Fibroblast of mammary gland (primary cell): ENCODE data around the gene FTO.

Experiments
- DNase-seq: peaks from one replicate; pipeline ENCODE4 v3.0.0-alpha.2; 2010; ENCODE audit warnings: low read depth
- H3K4me3 ChIP-seq: 2 replicates; pipeline ENCODE4 v1.5.1; 2011; ENCODE audit warnings: low read depth, mild to moderate bottlenecking, low read length, moderate library complexity; ENCODE audit not compliant: control insufficient read depth
- TF ChIP-seq, protein P1 (sequence below): conservative IDR thresholded peaks from 2 replicates; pipeline ENCODE4 v1.5.1; 2011; ENCODE audit warnings: low read depth, low read length, inconsistent platforms; ENCODE audit not compliant: control insufficient read depth, insufficient read depth

The FTO gene

DNA sequence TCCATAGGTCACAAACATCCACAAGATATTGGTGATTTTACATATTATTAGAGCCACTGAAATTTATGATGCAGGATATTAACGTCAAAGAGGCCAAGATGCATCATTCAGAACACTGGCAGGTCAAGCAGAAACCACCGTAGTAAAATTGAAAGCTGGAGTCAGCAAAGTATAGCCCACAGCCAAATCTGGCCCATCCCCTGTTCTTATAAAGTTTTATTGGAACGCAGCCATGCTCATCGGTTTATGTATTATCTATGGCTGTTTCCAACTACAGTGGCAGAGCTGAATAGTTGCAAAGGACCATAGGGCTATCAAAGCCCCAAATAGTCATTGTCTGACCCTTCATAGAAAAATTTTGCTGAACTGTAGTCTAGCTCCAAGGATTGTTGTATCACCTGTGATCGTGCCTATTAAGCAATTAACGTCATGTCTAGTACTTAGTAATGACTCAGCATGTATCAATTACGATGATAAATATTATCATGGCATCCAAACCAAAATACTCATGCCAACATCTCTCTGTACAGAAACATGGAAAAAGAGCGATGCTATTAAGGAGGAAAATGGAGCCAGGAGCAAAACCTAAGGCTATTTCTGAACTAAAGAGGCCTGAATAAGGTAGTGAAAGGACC lies 417.0 kb downstream of the FTO start:
- TF ChIP-seq, protein P1, sequence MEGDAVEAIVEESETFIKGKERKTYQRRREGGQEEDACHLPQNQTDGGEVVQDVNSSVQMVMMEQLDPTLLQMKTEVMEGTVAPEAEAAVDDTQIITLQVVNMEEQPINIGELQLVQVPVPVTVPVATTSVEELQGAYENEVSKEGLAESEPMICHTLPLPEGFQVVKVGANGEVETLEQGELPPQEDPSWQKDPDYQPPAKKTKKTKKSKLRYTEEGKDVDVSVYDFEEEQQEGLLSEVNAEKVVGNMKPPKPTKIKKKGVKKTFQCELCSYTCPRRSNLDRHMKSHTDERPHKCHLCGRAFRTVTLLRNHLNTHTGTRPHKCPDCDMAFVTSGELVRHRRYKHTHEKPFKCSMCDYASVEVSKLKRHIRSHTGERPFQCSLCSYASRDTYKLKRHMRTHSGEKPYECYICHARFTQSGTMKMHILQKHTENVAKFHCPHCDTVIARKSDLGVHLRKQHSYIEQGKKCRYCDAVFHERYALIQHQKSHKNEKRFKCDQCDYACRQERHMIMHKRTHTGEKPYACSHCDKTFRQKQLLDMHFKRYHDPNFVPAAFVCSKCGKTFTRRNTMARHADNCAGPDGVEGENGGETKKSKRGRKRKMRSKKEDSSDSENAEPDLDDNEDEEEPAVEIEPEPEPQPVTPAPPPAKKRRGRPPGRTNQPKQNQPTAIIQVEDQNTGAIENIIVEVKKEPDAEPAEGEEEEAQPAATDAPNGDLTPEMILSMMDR, result no peak
- no peak overlapping the region for H3K4me3 ChIP-seq
- peak; percentile 12 for DNase-seq

DNA sequence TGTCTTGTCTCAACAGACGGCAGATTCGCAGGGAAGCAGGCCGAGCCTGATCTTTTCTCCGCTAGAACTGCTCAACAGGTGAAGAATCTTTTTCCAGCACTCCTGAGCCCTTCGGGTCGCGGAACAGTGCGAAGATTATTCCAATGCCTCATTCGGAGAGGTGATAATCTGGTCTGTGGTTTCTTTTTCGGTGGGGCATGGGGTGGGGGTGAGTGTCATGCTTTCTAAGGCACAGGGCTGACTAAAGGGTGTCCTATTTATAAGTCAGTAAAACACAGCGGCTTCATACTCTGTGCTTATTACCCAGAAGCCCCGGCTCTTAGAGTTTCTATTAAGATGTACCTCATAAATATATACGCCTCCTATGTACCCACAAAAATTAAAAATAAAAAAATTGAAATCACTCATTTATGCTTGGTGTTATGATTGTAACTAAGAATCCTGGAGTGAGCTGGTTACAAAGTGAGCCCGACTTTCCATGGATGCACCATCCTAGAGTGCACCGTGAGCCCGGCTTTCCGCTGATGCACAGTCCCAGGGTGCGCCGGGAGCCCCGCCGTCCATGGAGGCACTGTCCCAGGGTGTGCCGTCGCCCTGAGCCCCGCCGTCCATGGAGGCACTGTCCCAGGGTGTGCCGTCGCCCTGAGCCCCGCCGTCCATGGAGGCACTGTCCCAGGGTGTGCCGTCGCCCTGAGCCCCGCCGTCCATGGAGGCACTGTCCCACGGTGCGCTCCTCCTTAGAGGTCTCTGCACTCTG lies 417.8 kb downstream of the FTO start:
- DNase-seq, result no peak
- TF ChIP-seq, protein P1, result no peak

DNA sequence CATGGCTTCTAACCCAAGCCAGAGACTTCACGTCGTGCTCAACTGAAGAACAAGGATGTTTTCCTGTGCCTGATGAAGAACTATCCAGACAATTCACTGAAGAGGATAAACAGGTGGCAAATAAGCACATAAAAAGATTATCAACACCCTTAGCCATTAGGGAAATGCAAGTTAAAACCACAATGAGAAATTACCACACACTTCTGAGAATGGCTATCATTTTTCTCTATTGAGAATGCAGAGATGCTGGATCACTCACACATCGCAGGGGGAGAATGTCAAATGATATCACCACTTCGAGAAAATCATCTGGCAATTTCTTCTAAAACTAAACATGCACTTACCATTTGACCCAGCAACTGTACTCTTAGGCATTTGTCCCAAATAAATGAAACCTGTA lies 419.8 kb downstream of the FTO start:
- no peak for DNase-seq
- H3K4me3 ChIP-seq, result no peak overlapping the region
- TF ChIP-seq, protein P1, result no peak

More for the DNA sequence above, 417.8 kb downstream of the FTO start:
- no peak overlapping the region for H3K4me3 ChIP-seq

DNA sequence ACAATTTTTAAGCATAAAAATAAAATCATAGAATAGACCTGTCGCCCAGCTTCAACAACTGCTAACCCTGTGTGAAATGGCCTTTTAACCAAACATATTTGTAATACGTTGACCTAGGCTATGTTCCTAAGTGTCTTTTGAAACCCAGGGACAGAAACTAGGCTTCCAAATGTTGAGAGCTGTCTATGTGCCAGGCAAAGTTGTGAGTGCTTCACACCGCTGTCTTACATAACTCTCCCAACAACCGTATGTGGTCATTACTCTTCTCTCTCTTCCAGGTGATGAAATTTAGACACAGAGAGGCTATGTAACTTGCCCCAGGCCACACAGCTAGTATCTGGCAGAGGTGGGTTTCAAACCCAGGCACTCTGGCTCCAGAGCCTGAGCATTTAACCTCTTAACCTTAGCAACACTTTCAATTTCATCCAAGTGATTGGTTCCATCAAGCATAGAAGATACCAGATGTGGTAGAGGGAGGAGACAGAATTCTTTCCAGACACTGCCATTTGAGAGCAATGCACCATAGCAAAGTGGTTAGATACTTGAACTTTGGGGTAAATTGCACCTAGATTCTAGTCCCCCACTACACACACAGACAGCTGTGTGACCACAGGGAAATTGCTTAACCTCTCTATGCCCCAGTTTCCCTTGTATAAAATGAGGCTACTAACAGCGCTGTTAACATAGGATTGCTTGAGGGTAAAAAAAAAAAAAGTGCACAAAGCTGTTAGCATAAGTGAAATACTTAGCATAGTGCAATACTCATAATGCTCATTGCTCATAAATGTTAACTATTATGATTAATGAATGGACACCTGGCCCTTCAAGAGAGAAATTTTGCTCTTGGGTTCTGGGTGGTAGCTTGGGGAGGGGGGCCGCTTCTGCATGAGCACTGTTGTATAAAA lies 422.0 kb downstream of the FTO start:
- no peak overlapping the region for H3K4me3 ChIP-seq
- TF ChIP-seq, protein P1, result no peak
- no peak for DNase-seq

DNA sequence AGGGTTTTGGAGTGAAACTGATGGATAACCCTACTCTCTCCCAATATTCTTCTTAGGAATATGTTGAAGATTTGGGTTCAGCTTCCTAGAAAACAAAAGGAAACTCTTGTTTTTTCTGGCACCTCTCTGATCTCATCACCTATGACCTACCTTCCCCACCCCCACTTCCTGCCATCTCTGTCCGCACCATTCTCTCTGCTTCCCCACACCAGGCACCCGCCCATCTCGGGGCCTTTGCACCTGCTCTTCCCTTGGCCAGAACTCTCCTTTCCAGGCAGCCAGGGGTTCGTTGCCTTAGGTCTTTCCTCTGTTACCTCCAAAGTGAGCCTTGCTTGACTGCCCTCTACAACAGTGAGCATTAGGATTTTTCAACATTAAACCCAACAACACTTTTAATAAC lies 423.0 kb downstream of the FTO start:
- DNase-seq, result no peak
- TF ChIP-seq, protein P1, result no peak
- H3K4me3 ChIP-seq, result no peak overlapping the region

DNA sequence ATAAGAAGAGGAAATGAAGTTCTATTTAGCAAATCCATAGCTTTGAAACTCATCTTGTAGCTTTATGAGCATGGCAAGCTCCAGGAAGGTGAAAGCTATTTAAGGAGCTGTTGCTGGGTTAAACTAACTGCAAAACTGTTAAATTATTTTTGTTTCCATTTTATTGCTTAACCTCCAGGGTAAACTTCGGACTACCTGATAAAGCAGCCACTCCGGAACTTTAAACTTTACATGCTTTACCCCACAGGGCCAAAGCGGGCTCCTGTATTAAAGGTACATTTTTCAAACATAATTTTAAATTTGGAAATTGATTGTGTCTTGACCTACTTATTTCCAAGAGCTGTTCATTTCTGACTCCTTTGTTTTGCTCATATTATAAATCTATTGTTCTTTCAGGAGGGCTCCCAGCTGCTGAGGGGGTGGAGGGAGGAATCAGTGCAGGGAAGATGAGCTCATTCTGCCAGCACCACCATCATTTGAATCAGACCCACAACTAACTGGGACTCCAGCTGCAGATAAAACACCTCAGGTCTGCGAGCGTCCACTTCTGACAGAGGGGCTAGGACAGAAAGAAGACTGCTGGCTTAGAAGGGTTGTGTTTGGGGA lies 424.8 kb downstream of the FTO start:
- TF ChIP-seq, protein P1, result no peak
- no peak overlapping the region for H3K4me3 ChIP-seq
- DNase-seq, result no peak
